PFSK-1 (cell line): Measurements from ENCODE around the gene UVRAG.

ENCODE experiments used
- POLR2AphosphoS5 ChIP-seq: IDR thresholded peaks from 2 replicates; pipeline ENCODE4 v1.6.1; 2012; ENCODE audit warnings: low read depth, mild to moderate bottlenecking, control low read depth, low read length, moderate library complexity
- REST ChIP-seq, 2 experiments: IDR thresholded peaks; 2 replicates each; pipeline versions ENCODE4 v1.6.1 to v1.8.0; 2011 to 2012; ENCODE audit warnings: low read depth in 2 of 2, low read length in 2 of 2, control low read depth in 1 of 2, inconsistent platforms in 1 of 2, mild to moderate bottlenecking in 1 of 2, moderate library complexity in 1 of 2; ENCODE audit not compliant: insufficient read depth in 1 of 2
- TAF1 ChIP-seq: IDR thresholded peaks from 2 replicates; pipeline ENCODE4 v1.6.1; 2012; ENCODE audit warnings: low read length, control low read depth, borderline replicate concordance; ENCODE audit not compliant: insufficient read depth

GRCh38 chr11:75968021-75968625 is 153.1 kb downstream of the UVRAG start:
- no peak for TF ChIP-seq REST (IDR thresholded peaks at IDR 0.05; ENCODE audit: insufficient read depth in 1 of 2, low read depth in 2 of 2, low read length in 2 of 2)
- TF ChIP-seq POLR2AphosphoS5 = no peak
- TF ChIP-seq TAF1 = no peak
